Measurements from ENCODE around the gene FHIT.

The FHIT gene

DNA sequence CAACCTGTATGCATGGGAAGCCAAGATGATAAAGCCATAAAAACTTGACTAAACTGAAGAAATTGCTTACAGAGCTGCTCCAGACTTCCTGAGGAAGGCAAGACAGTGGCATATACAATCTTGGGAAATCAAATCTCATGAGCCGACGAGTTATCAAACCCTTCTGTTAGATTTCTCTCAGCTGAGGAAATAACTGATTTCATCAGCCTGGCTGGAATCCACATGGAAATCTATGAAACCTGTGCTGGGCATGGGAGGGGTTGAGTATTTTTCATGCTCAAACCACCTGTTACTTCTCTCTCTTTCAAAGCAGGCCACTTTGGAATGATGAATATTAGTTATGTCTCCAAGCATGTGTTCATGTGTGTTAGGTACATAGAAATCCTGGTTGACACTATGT is 727.7 kb downstream of the FHIT start:
- DNase-seq (ENCODE audit: low read depth, low spot score): no peak
- no peak overlapping the region for H3K4me3 ChIP-seq (ENCODE audit: low read length)

DNA sequence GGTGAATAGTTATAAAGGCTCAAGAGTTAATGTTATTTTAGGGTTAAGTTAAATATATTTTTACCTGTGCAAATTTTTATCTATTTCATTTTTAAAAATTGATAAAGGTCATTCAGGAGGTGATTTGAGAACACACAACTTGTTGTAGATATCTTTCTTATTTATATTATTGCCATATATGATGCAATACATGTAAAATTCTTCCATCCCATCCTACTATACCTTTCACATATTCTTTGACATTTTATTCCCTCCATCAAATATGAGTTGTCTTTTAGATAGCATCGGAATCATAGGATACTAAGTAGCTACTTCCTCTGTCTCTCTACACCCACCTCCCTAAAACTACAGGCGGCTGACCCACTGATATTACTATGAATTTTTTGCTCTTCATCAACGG is 734.1 kb downstream of the FHIT start:
- no peak overlapping the region for H3K4me3 ChIP-seq (ENCODE audit: low read length)
- no peak for DNase-seq (ENCODE audit: low read depth, low spot score)

DNA sequence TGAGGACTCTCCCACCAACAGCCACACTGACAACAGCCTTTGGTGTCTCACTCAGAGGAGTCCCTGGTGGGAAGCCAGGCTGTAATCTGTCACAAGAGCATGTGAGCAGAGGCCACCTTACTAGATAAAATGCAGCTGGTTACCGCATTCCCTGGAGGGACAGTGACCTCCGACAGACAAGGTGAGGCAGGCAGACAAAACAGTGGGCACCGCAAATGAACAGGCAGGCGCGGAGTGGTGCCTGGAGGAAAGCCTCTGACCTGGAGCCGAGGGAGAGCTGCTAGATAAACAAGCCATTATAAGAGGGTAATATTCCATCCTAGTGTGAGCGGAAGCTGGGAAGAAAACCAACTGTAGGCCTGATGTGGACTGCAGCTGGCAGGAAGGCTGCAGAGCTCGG is 736.4 kb downstream of the FHIT start:
- no peak for DNase-seq (ENCODE audit: low read depth, low spot score)
- no peak overlapping the region for H3K4me3 ChIP-seq (ENCODE audit: low read length)

DNA sequence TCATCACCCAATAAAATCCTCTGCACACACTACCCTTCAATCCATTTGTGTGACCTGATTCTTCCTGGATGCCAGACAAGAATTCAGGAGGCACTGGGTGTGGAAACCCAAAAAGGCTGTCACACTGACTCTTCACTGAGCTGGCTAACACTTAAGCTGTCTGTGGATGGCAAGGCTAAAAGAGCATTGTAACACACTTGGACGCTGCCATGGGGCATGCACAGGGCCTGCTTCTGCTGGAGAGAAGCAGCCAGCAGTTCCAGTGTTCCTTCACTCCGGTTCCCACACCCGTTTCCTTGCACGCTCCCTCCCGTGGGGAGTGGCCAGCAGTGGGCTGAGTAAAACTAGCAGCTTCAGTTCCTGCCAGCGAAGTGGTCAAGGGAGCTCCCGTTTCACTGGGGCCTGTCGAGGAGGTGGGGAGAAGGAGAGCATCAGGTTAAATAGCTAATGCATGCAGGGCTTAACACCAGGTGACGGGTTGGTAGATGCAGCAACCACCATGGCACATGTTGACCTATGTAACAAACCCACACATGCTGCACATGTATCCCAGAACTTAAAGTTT is 737.1 kb downstream of the FHIT start:
- no peak for DNase-seq (ENCODE audit: low read depth, low spot score)
- no peak overlapping the region for H3K4me3 ChIP-seq (ENCODE audit: low read length)

DNA sequence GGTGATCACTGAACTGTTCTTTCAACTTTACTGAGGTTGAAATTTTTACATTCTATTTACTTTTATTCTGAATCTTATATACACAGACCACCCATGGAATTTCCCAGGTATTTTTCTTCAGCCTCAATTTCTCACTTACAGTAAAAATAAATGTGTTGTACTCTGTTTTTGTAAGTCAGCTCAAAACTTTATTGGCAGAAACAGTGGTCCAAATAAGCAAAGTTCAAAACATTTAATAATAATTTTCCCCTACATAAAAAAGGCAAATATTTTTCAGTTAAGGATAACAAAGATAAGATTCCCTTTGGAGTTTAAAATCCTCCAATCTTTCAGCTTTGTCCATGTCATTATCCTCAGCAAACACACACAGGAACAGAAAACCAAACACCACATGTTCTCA is 738.0 kb downstream of the FHIT start:
- no peak for DNase-seq (ENCODE audit: low read depth, low spot score)
- H3K4me3 ChIP-seq (ENCODE audit: low read length): no peak overlapping the region

DNA sequence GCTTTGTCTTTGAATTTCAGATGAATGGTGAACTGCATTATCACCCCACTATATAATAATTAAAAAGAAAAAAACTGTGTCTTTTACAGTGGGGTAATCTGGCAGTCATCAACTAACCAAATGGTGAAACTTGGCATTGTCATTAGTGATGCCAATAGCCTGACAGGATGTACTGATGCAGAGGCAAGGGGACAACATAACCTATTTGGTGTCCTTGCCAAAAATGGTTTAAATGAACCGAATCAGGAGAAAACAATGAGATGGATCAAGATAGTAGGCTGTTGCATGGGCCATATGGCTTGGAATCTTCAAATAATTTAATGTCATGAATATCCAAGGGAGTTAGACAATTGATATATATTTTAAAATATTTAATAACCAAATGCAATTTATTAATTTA is 738.7 kb downstream of the FHIT start:
- no peak for DNase-seq (ENCODE audit: low read depth, low spot score)
- no peak overlapping the region for H3K4me3 ChIP-seq (ENCODE audit: low read length)

DNA sequence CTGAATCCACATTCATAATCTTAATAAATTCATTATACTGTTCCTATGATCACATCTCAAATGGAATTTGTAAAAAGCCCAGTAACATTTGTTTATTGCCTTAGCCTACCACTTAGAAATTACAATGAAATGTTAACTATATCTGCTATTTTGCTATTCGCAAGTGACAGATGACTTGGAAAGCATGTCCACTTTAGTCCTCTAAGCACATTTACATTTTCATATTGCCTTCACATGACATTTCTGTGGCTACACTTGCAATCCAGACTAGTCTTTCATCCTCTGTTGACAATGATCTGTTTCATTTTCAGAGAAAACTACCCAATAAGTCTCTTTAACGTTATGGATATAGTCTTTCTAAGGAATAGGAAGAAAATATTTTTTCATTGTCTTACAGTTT is 741.8 kb downstream of the FHIT start:
- no peak overlapping the region for H3K4me3 ChIP-seq (ENCODE audit: low read length)
- no peak for DNase-seq (ENCODE audit: low read depth, low spot score)

DNA sequence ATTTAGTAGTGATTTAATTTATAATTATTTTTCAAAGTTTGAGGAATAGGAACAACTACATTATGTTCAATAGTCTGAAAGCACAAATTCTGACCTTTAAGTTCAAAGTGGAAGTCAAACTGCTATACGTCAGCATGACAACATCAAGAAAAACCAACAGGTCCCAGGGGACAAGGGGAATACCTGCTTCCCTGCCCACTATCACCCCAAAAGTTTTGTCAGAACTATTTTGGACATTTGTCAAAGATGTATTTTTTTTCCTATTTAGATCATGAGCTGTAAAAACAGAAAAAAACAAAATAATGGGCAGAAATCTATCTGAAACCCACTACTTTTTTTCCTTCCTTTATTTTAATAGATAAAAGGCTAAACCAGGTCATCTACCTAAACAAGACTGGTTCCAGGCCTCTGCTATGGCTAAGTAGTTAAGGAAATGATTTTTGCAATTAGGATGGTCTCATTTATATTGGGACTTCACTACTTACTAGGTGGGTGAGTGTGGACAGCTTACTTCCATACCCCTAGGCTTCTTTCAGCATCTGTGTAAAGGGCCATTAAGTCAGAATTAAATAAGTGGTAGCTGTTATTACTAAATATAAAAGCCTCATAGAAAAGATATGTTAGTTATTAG is 746.3 kb downstream of the FHIT start:
- no peak overlapping the region for H3K4me3 ChIP-seq (ENCODE audit: low read length)
- DNase-seq (ENCODE audit: low read depth, low spot score): no peak

DNA sequence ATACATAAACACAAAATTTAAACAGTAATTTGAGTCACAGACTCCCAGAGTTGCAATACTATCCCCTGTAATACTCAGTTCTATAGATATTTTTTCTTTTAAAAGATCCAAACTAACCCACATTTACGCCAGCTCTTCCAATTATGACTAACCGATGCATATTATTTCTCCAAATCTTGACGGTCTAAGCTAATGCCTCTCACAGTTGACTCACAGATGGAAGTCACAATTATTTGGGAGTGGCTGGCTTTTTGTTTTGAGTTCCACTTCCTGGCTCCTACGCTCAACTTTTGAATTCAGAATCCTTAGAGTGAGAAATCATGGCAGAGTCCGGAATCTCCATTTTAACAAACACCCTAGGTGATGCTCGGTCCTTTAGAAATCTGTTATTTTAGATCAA is 749.9 kb downstream of the FHIT start:
- H3K4me3 ChIP-seq (ENCODE audit: low read length): no peak overlapping the region
- DNase-seq (ENCODE audit: low read depth, low spot score): no peak

DNA sequence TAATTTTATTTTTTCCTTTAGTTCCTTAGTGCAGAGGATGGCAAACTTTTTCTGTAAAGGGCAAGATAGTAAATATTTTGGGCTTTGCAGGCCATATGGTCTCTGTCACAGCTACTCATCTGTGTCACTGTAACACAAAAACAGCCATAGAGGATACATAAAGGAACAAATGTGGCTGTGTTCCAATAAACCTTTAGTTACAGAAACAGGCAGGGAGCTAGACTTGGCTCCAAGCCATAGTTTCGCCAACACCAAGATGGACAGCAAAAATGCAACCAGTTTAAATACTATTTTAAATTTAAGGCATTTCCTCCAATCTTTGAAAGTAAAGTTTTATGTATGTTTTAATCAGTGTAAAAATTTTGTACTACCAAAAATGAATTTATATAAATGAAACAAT is 753.4 kb downstream of the FHIT start:
- no peak for DNase-seq (ENCODE audit: low read depth, low spot score)
- no peak overlapping the region for H3K4me3 ChIP-seq (ENCODE audit: low read length)

DNA sequence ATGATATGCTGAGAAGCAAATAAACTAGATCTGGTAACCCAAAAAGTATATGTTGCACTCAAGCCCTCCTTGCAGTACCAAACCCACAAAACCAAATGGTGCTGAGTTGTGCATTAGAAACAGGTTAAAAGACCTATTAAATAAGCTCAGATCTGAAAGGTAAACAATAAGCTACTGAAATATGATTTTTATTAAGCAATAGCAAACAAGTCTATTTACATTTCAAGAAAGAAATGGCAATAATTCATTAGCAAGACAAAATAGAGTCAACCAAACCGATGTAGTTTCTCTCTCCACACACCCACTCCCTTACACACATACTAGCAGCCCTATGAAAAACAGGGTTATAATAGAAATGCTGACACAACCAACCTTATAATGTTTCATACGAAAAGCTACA is 760.3 kb downstream of the FHIT start:
- H3K4me3 ChIP-seq (ENCODE audit: low read length): no peak overlapping the region
- no peak for DNase-seq (ENCODE audit: low read depth, low spot score)

DNA sequence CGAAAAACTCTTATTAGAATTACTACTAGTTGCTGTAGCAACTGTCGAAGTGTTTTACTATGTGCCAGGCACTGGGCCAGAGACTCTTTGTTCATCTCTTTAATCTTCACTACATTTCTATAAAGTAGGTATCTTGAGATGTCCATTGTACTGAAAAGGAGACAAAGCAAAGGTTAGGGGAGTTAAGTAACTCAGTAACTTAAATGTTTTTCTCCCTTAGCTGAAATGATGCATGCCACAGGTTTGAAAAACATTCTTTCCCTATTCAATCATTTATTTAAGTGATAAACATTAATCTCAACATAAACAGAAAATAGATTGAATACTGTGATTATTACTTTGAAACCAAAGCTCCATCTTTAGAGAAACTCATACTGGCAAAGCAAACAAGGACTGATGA is 776.2 kb downstream of the FHIT start:
- no peak for DNase-seq (ENCODE audit: low read depth, low spot score)
- no peak overlapping the region for H3K4me3 ChIP-seq (ENCODE audit: low read length)

DNA sequence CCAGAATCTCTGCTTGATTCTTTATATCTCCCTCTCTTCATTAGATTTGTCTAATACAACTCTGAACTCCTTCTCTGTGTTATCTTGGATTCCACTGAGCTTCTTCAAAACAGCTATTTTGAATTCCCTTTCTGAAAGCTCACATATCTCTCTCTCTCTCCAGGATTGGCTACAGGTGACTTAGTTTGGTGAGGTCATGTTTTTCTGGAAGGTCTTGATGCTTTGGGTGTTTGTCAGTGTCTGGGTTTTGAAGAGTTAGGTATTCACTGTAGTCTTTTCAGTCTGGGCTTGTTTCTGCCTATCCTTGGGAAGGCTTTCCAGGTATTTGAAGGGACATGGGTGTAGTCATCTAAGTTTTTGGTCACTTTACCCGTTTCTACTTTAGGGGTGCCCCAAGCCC is 781.8 kb downstream of the FHIT start:
- no peak overlapping the region for H3K4me3 ChIP-seq (ENCODE audit: low read length)
- no peak for DNase-seq (ENCODE audit: low read depth, low spot score)

DNA sequence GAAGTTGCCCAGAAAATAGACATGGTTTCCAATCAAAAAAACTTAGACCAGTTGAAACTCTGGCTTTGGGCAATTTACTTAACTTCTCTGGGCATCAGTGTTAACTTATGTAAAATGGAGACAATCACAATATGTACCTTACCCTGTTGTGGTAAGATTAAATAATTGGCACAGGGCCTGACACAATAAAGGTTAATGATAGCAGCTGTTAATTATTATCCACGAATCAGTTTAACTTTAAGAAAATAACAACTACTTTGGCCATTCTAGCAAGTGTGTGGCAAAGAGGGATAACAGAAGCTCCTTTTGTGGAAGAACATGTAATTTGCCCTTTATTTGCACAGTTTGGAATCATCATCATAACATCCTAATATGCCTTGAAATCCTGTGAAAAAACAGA is 787.6 kb downstream of the FHIT start:
- no peak overlapping the region for H3K4me3 ChIP-seq (ENCODE audit: low read length)
- DNase-seq (ENCODE audit: low read depth, low spot score): no peak

DNA sequence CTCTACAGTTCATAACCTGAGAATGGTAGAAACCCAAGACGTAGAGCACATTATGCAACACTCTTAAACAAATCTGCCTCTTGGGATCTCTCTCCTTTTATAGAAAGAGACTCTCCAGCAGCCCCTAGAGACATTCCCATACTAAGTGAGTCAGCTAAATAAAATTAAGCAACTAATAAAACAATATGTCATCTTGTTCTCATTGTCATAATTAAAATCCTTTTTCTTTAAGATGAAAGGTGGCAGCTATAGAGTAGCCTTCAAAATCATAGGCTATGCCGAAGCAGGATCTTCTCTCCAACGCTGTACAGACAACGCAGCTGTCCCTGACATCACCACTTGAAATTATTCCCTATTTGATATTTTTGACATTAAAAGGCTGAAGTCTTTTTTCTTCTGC is 790.0 kb downstream of the FHIT start:
- DNase-seq (ENCODE audit: low read depth, low spot score): no peak
- no peak overlapping the region for H3K4me3 ChIP-seq (ENCODE audit: low read length)

DNA sequence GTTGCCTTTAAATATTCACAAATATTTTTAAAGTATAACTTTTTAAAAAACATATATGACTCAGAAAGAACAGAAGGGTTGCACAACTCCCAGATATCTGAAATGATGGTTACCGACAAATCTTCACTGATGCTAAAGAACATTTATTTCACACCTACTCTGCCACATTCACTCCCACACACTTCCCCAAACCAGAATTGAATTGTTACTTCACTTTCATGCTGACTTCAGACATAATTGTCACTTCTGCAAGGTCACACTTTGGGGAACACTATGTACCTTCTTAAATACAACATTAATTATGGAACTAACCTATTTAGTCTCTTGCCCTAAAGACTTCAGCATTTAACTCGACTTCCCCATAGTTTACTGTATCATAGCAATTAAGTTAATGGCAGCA is 795.1 kb downstream of the FHIT start:
- no peak for DNase-seq (ENCODE audit: low read depth, low spot score)
- H3K4me3 ChIP-seq (ENCODE audit: low read length): no peak overlapping the region

DNA sequence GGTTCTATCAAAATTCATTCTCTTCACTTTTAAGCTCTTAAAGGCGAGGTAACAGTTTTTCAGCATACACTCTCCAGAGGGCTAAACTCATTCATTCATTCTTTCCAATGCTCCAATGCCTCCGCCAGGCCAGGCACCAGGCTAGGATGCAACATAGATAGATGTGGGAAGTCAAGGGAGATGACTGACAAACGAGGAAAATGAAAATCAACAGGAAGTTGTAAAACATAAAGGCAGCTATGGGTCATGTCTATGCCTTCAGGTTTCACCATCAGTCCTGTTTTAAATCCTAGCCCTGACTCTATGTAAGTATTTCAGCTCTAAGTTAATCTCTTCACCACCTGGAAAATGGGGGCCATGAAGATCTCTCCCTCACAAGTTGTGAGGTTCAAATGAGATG is 797.9 kb downstream of the FHIT start:
- no peak for DNase-seq (ENCODE audit: low read depth, low spot score)
- no peak overlapping the region for H3K4me3 ChIP-seq (ENCODE audit: low read length)

DNA sequence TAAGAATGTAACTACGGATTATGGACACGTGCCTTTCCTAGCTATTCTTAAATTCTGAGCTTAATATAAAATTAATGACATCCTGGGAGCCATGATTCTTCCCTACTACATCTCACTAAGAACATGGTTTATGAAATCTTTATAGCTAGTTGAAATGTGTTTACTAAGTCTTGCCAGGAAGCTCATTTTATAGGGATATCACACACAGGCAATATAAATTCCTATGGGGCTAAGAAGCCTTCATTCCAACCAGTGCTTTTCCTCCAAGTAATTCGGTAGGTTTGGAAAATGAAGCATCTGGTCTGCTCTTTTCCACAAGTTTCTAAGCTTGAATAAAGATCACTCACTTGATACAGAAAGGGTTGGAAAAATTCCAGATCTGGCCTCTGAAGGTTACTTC is 802.6 kb downstream of the FHIT start:
- no peak overlapping the region for H3K4me3 ChIP-seq (ENCODE audit: low read length)
- no peak for DNase-seq (ENCODE audit: low read depth, low spot score)

DNA sequence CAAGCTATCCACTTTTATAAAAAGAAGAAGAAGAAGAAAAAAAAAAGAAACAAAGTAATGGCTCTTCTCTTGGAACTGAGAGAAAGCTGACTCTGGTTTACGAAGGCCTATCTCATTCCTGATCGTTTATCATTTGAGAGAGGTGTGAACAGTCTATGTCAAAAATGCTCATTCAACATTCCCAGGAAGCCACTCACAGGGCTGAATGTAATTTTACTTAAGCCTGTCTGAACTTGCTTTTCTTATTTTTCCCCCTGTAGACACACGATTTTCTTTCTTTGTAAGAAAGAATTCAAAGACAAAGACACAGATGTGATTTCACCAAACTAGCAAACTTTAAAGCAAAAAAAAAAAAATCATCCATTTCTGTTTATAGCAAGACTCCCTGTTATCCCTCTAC is 805.8 kb downstream of the FHIT start:
- no peak for DNase-seq (ENCODE audit: low read depth, low spot score)
- no peak overlapping the region for H3K4me3 ChIP-seq (ENCODE audit: low read length)

DNA sequence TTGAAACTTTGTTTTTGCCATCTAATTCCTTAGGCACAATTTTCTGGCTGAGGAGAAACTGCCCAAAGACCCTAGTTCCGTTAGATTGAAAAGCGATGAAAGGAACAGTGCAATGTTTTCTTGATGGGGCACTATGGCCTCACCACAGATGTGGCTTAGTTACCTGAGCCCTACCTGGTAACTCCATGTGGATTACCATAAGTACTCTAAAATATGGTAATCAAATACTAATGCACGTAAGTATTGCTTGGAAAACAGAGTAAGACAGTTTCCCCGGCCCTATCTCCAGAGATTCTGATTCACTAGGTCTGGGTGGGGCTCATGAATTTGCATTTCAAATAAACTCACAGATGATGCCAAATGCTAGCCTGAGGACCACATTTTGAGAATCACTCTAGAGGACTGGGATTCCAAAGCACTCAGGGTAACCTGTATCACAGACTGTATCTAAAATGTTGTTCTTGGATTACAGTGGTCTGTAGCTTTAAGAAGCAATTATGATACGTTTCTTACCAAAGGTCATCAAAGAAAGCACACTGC is 806.3 kb downstream of the FHIT start:
- no peak for DNase-seq (ENCODE audit: low read depth, low spot score)
- no peak overlapping the region for H3K4me3 ChIP-seq (ENCODE audit: low read length)

DNA sequence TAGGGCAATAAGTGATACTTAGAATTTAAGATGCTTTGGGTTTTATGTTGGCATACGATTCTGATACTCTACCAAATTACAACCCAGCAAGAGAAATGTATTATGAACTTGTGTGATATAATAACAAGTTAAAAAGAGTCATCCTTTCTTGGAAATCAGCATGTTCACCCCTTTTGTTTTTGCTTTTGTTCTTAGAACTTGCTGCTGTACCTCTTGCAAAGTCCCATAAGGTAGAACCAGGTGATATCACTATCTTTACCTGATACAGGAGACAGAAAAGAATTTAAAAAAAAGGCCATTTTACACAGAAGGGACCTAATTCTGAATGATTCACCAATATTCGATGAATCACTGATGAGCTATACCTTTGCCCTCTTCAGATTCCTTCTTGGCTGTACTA is 810.4 kb downstream of the FHIT start:
- no peak overlapping the region for H3K4me3 ChIP-seq (ENCODE audit: low read length)
- DNase-seq (ENCODE audit: low read depth, low spot score): no peak
